Measurements from ENCODE around the gene PIP5KL1.

The PIP5KL1 gene

DNA sequence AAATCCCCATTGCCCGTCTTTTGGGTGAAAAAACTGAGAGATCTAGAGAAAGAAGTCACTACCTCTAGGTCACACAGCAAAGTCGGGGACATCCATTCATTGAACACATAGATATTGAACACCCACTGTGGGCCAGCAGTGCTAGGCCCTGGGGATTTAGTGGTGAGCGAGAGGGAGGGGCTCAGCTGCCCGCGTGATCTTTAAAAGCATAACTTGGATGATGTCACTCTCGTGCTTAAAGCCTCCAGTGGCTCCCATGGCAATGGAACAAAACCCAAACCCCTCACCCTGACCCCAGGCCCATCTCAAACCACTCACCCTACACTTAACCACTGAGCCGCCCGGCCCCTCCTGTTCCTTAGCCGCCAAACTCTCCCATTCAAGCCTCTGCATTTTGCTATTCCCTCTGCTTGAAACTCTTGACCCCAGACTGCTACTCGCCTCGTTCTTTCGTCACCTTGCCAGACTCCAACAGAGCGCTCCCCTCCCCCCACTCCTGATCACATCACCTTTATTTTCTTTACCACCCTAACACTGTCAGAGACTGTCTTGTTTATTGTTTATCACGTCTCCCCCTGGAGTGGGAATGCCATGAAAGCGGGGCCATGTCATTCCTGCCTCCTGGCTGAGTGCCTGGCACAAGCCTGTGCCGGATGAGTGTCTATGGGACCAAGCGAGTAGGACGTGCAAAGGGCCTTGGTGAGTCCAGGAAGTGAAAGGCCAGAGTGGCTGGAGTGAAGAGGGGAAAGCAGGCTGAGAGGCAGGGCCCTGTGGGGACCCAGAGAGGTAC is 710 bp upstream of the PIP5KL1 start:
- peak; percentile 64 for DNase-seq (ENCODE audit: low spot score)

DNA sequence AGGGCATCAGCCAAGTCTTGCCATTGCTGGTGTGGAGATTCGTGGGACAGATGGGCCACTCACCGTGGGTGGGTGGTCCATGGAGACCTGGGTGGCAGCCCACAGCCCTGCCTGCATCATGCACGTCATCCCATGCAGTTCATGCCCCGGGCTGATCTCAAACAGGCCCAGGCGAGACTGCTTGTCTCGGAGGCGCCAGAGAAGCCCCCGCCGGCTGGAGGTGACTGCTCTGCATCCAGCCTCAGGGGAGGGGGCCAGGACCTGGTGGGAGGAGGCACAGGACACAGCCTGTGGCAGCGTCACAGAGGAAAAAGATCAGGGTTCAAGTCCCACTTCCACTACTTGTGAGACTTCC is 975 bp downstream of the PIP5KL1 start:
- DNase-seq (ENCODE audit: low spot score), result no peak

- no peak for DNase-seq (ENCODE audit: low spot score)
These were observed 1.6 kb downstream of the PIP5KL1 start for GRCh38 chr9:127928676-127929624.

DNA sequence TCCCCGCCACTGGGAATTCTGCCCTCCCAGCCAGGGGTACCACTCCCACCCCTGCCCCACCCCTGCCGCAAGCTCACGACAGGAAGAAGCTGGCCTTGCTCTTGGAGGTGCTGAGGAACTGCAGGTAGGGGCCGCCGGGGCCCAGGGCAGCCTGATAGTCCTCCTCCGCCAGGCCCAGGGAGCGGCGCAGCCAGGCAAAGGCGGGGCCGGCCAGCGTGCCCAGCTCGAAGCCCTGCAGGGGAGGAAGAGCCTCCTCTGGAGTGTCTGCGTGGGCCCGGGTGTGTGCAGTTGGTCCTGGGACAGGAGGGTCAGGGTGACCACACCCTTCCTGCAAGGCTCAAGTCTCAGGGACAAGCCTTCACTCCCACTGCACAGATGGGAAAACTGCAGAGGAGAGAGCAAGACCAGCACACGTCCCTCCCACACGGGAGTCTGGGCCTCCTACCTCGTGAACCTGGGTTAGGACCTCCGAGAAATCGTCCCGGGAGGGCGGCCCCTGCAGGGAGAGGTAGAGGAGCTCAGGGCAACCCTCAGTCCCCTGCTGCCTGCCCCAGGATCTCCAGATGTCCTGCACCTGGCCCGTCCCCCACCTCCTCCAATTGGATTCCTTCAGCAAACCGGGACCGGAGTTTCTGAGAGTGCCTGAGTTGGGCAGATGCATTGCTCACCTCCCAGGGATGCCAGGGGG is 2.4 kb downstream of the PIP5KL1 start:
- peak; percentile 41 for DNase-seq (ENCODE audit: low spot score)

- DNase-seq (ENCODE audit: low spot score), result no peak
These were observed 3.2 kb downstream of the PIP5KL1 start for GRCh38 chr9:127927201-127927987.

- no peak for DNase-seq (ENCODE audit: low spot score)
These were observed 3.7 kb downstream of the PIP5KL1 start for GRCh38 chr9:127926906-127927200.

- DNase-seq (ENCODE audit: low spot score), result no peak
These were observed 4.3 kb downstream of the PIP5KL1 start for GRCh38 chr9:127925959-127926905.

DNA sequence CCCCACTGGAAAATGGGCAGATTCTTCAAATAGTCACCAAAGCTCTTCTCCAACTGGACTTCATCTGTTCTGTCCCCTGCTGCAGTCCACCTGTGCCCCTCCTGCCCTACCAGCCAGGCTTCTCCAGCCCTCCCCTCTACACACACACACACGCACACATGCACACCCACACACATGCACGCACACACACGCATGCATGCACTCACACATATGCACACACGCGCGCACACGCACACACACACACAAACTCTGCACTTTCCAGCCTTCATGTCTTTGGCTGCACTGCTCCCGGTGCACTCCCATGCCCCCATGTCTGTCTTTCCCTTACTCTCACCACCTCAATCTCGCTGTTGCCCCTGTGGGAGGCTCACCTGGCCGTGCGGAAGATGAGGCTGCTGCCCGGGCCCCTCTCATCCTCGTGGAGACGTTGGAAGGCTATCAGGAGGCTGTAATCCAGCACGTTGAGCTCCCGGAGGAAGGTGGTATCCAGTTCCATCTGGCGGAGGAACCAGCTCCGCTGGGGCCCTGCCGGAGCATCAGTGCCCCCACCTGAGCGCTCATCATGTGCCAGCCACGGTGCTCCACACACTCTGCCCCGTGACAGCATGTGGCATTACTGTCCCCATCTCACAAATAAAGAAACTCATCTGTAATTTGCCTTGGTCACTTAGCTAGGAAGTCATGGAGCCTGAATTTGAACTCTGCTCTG is 5.7 kb downstream of the PIP5KL1 start:
- DNase-seq (ENCODE audit: low spot score), result no peak

- DNase-seq (ENCODE audit: low spot score), result peak; percentile 88
These were observed 6.8 kb downstream of the PIP5KL1 start for GRCh38 chr9:127923771-127924170.

GRCh38 chr9:127923046-127923445 is 7.5 kb downstream of the PIP5KL1 start:
- no peak for DNase-seq (ENCODE audit: low spot score)

DNA sequence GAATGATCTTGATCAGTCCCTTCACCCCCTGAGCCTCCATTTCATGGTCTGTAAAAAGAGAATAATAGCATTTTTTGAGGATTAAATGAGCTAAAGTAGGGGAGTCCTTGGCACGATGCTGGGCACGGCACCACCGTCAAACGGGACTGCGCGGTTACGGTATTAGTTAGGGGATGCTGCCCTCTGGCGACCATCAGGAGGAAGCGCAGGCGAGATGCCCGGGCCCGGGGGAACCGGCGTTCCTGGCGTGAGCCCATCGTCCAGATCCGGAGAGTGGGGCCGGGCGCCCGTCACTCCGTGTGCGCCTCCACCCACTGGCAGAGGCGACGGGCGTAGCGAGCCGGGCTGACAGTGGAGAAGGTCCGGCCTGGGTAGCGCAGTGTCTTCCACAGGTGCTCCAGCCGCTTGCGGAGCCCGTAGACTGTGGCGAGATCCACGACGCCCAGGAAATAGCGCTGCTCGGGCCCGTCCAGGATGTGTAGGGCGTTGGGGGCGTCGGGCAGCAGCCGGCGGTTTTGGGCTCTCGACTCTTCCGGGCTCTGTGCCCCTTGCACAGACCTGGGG is 8.9 kb downstream of the PIP5KL1 start:
- DNase-seq (ENCODE audit: low spot score), result peak; percentile 88

GRCh38 chr9:127920794-127921193 is 9.8 kb downstream of the PIP5KL1 start:
- no peak for DNase-seq (ENCODE audit: low spot score)

- peak; percentile 90 for DNase-seq (ENCODE audit: low spot score)
These were observed 11.2 kb downstream of the PIP5KL1 start for GRCh38 chr9:127919253-127919815.

GRCh38 chr9:127918183-127919107 is 12.1 kb downstream of the PIP5KL1 start:
- no peak for DNase-seq (ENCODE audit: low spot score)

DNA sequence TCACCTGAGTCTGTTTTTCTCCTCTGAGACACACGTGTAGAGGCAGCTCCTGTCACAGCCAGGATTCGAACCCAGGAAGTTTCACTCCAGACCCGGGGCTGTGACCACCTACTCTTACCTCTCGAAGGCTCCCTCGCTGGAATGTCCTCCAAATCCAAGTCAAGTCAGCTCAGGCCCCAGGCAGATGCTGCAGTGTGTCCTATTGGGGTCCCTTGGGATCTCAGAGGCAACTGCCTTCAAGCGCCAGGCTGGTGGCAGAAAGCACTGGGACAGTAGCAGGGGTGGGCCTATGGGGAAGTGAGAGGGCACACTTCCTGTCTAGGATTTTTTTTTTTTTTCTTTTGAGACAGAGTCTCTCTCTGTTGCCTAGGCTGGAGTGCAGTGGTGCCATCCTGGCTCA is 13.0 kb downstream of the PIP5KL1 start:
- no peak for DNase-seq (ENCODE audit: low spot score)

DNA sequence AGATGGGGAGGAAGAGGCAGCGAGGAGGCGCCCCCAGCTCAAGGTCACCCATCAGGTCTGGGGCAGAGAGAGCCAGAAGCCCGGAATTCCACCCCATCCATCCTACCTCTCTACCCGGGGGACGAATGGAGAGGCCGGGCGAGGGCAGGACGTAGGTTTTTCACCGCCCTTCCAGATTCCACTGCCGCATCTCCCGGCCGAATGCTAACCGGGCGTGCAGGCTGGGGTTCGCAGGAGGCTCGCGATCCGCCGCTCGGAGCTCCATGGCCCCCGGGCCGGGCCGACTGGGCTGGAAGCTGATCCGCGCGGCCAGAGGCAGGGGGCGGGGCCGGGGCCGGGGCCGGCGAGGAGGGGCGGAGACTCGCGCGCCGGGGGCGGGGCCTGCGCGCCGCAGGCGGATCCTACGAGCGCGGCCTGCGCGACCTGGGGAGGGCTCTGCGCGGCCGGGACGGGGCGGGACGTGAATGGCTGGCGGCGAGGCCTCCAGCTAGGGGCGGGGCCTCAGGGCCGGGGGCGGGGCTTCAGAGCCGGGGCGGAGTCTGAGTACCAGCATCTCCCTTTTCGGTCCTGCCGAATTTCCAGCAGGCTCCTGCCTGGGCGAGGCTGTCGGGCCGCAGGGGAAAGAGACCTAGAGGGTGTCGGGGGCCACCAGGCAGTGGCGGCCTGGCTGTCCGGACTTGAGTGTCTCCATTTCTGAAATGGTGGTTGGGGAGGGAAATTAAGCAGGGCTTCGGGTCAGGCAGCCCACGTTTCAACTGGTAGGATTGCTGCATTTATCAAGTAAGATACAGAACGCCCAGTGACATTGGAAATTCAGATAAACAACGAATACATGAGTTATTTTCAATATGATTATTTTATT is 13.6 kb downstream of the PIP5KL1 start, which contains the start of gene ST6GALNAC4:
TSS of gene ST6GALNAC4 (minus strand) at position 322 of the 862 bp plus-strand sequence. CDS start 622 bp downstream, outside the sequence.
- DNase-seq (ENCODE audit: low spot score), result peak; percentile 99

All from GM03348 (cell line).